ENCODE measurements around the gene SH3PXD2A.

GRCh38 chr10:103602852-103603155 lies 252.6 kb downstream of the SH3PXD2A start:
- no peak for TF ChIP-seq CTCF (IDR thresholded peaks at IDR 0.05)
- no peak for TF ChIP-seq EZH2 (IDR thresholded peaks at IDR 0.05)
- no peak for TF ChIP-seq EZH2phosphoT487 (IDR thresholded peaks at IDR 0.05)

Measured in neural progenitor cell (in vitro differentiated cells).